ENCODE data around the gene VSIR. TPM values are rescaled to one million over a fixed set of nuclear protein-coding genes. Genes with fewer than 3 reads are reported as not detected.

Gene VSIR
- total RNA-seq, 6 experiments from 2014 or later, result 6.1 to 17.1 (median 10.1) TPM

DNA sequence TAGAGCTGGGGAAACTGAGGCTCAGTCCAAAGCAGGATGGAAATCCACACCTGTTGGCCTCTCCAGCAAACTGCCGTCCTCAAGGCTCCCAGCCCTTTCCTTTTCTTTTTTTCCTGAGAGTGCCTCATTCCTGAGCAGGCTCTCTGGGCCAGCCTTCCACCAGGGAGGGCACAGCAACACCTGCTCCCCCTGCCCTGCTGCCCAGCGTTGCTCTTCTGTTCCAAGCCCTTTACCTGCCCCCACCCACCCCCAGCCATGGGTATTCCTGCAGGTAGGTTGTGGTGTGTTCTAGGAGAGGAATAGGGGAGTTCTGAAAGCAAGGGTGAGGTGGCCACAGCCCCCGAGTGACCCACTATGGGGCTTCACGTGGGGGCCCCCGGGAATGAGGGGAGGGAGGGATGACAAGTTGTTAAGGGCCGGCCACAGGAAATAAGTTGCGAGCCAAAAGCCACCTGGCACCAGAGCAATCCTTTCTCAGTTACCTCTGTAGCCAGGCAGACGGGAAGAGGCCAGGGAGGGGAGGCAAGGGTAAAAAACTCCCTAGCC lies 19.3 kb downstream of the VSIR start:
- Histone ChIP-seq H3K27ac (peak overlapping the region; percentile 4 to 38 (median 7)), H3K4me1 (peaks cover 0 to 11% (median 0%) of the 10 kb centered on the region in 4 donors), H3K9me3 (no peaks in the 10 kb centered on the region), H3K27me3 (no peaks in the 10 kb centered on the region), H3K4me3 (no peak overlapping the region), H3K36me3 (no peaks in the 10 kb centered on the region)
- DNase-seq (no peak), ATAC-seq (no peak)
- intact Hi-C loops (cut with DNase I), result no loop called here
- no peak for TF ChIP-seq CTCF (IDR thresholded peaks at IDR 0.05)
- no peak for TF ChIP-seq POLR2A (IDR thresholded peaks at IDR 0.05)
- WGBS (ENCODE audit: insufficient coverage, low coverage, low lambda C conversion rate, missing lambda C conversion rate), result 40% methylated on average over 6 of the region's 8 CpGs

GRCh38 chr10:71753091-71753959 lies 20.0 kb downstream of the VSIR start:
- H3K4me1 ChIP-seq, result peaks cover 0 to 14% (median 0%) of the 10 kb centered on the region in 4 donors
- 66% methylated on average over 14 of the region's 15 CpGs for WGBS (ENCODE audit: insufficient coverage, low coverage, low lambda C conversion rate, missing lambda C conversion rate)
- peak; percentile 15 for TF ChIP-seq POLR2A (IDR thresholded peaks at IDR 0.05)
- TF ChIP-seq CTCF (IDR thresholded peaks at IDR 0.05), result no peak
- intact Hi-C loops (cut with DNase I), result no loop called here
- H3K27ac ChIP-seq, result peak overlapping the region in 2 of 3 donors; percentile 24 to 43
- ATAC-seq (peak; percentile 10 to 42 (median 27)), DNase-seq (peak in 1 of 3 donors; percentile 69)
- no peaks in the 10 kb centered on the region for H3K27me3 ChIP-seq
- no peak overlapping the region for H3K4me3 ChIP-seq
- no peaks in the 10 kb centered on the region for H3K36me3 ChIP-seq
- H3K9me3 ChIP-seq, result no peaks in the 10 kb centered on the region

- no peak for TF ChIP-seq POLR2A (IDR thresholded peaks at IDR 0.05)
- TF ChIP-seq CTCF (IDR thresholded peaks at IDR 0.05), result no peak
- Histone ChIP-seq H3K36me3 (no peaks in the 10 kb centered on the region), H3K27me3 (no peaks in the 10 kb centered on the region), H3K4me1 (peaks cover 0 to 22% (median 0%) of the 10 kb centered on the region in 4 donors), H3K4me3 (no peak overlapping the region), H3K27ac (peak overlapping the region in 2 of 3 donors; percentile 24 to 43), H3K9me3 (no peaks in the 10 kb centered on the region)
- intact Hi-C loops (cut with DNase I), result no loop called here
- WGBS (ENCODE audit: insufficient coverage, low coverage, low lambda C conversion rate, missing lambda C conversion rate), result 60% methylated on average over 1 of the region's 8 CpGs
- ATAC-seq (no peak), DNase-seq (peak in 1 of 3 donors; percentile 46)
Observed at GRCh38 chr10:71752391-71753090, 20.8 kb downstream of the VSIR start.

DNA sequence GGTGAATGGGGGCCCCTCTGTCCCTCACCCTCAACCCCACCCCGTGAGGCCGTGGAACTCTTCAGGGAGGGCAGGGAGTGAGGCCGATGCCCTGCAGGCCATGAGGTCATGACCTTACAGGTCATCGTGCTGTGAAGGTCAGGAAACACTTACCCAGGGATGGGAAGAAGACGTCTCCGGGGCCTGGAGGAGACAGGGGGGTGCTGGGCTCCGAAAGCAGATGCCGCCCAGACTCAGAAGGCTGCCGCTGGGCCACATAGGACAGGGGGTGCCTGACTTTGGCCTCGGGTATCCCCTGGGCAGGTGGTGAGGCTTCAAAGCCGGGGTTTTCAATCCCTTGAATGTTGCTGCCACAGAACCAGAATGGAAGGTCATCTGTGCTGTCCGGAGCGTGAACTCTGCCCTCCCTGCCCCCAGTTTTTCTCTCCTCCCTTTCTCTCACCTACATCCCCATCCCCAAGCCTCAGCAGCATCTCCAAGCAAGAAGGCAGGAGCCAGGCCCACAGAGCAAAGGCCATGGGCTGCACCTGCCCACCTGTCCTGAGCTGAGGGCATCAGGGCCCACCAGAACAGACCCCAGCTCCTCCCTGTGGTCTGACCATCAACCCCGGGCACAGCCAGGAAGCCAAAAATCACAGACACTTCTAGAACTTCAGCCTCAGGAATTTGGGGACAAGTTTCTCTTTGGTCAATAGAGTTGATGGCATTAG lies 21.6 kb downstream of the VSIR start:
- no peaks in the 10 kb centered on the region for H3K36me3 ChIP-seq
- DNase-seq, result peak in 1 of 3 donors; percentile 46
- ATAC-seq, result no peak
- WGBS (ENCODE audit: insufficient coverage, low coverage, low lambda C conversion rate, missing lambda C conversion rate), result 40% methylated on average over 1 of the region's 14 CpGs
- H3K4me1 ChIP-seq, result peaks cover 0 to 31% (median 2%) of the 10 kb centered on the region in 4 donors
- no peak overlapping the region for H3K27ac ChIP-seq
- intact Hi-C loops (cut with DNase I), result no loop called here
- H3K9me3 ChIP-seq, result no peaks in the 10 kb centered on the region
- TF ChIP-seq POLR2A (IDR thresholded peaks at IDR 0.05) (no peak), CTCF (IDR thresholded peaks at IDR 0.05) (no peak)
- H3K27me3 ChIP-seq, result no peaks in the 10 kb centered on the region
- no peak overlapping the region for H3K4me3 ChIP-seq

Data from right lobe of liver (tissue), 6 donors.